GM19468 (cell line): ENCODE data around the gene CCDC92B.
"Not testable (repeated sequence)": the region's sequence is repeated elsewhere in the genome, so short reads cannot be mapped to it uniquely, and the experiment has no call there.

ENCODE experiments used
- ATAC-seq: cut with Tn5 transposase; IDR thresholded peaks from one replicate; pipeline ENCODE4 v1.9.1; 2021; ENCODE audit warnings: mild to moderate bottlenecking, moderate library complexity, moderate number of reproducible peaks; ENCODE audit not compliant: unreplicated experiment; ENCODE audit errors: extremely low read depth

CCDC92B gene

GRCh38 chr17:2691965-2692780 lies 57.3 kb downstream of the CCDC92B start:
- ATAC-seq: no peak

GRCh38 chr17:2691069-2691871 lies 58.2 kb downstream of the CCDC92B start:
- ATAC-seq: no peak

- ATAC-seq: no peak
These were observed 59.0 kb downstream of the CCDC92B start for GRCh38 chr17:2690165-2691068.

GRCh38 chr17:2689411-2690164 lies 59.9 kb downstream of the CCDC92B start:
- no peak for ATAC-seq

GRCh38 chr17:2688351-2689342 lies 60.8 kb downstream of the CCDC92B start:
- no peak for ATAC-seq

GRCh38 chr17:2687074-2687418 lies 62.4 kb downstream of the CCDC92B start:
- no peak for ATAC-seq

GRCh38 chr17:2685696-2686095 lies 63.8 kb downstream of the CCDC92B start:
- no peak for ATAC-seq

GRCh38 chr17:2684549-2684948 lies 64.9 kb downstream of the CCDC92B start:
- ATAC-seq: no peak

- ATAC-seq: no peak
These were observed 65.5 kb downstream of the CCDC92B start for GRCh38 chr17:2683912-2684311.

- ATAC-seq: no peak
These were observed 67.1 kb downstream of the CCDC92B start for GRCh38 chr17:2682176-2682938.

GRCh38 chr17:2681650-2682049 lies 67.8 kb downstream of the CCDC92B start:
- no peak for ATAC-seq

GRCh38 chr17:2680961-2681360 lies 68.5 kb downstream of the CCDC92B start:
- no peak for ATAC-seq

GRCh38 chr17:2679247-2679646 lies 70.2 kb downstream of the CCDC92B start:
- not testable (repeated sequence) for ATAC-seq
